Activated CD8-positive, alpha-beta T cell treated with anti-CD3 and anti-CD28 coated beads for 36 hours (primary cell): Measurements from ENCODE around the gene ABAT. TPM values are rescaled to one million over a fixed set of nuclear protein-coding genes. Genes with fewer than 3 reads are reported as not detected.

Experiments
- ATAC-seq: fragments of 200-7000 bp; cut with Tn5 transposase; one replicate; pipeline ENCODE4 v1.10.0; 2021; ENCODE audit warnings: mild to moderate bottlenecking, moderate library complexity
- CTCF ChIA-PET: fragments of 350-600 bp; sonication (Branson Sonifier 250); formaldehyde crosslinking; loops from one replicate; lab custom pipeline; 2021; ENCODE audit warnings: antibody characterized with exemption; lab: Charles Lee
- POLR2A ChIA-PET: fragments of 350-600 bp; sonication (Branson Sonifier 250); formaldehyde crosslinking; loops from one replicate; lab custom pipeline; 2021; ENCODE audit warnings: antibody characterized with exemption; lab: Charles Lee
- DNase-seq: peaks from one replicate; pipeline ENCODE4 v3.0.0-alpha.2; 2020
- H3K27ac Mint-ChIP-seq: one replicate; pipeline ENCODE4 v1.8.0; 2021; ENCODE audit warnings: mild to moderate bottlenecking, mixed read lengths
- H3K27me3 Mint-ChIP-seq: one replicate; pipeline ENCODE4 v1.8.0; 2021; ENCODE audit warnings: mixed read lengths
- H3K36me3 Mint-ChIP-seq: one replicate; pipeline ENCODE4 v1.8.0; 2021; ENCODE audit warnings: low read depth, mixed read lengths
- H3K4me1 Mint-ChIP-seq: one replicate; pipeline ENCODE4 v1.8.0; 2021; ENCODE audit warnings: low read depth, mixed read lengths
- H3K4me3 Mint-ChIP-seq: one replicate; pipeline ENCODE4 v1.8.0; 2021; ENCODE audit warnings: mild to moderate bottlenecking, moderate library complexity, mixed read lengths
- H3K9me3 Mint-ChIP-seq: one replicate; pipeline ENCODE4 v1.8.0; 2021; ENCODE audit warnings: mixed read lengths
- CTCF ChIP-seq: fragments of 200-600 bp; IDR thresholded peaks from one replicate; pipeline ENCODE4 v1.8.0; 2022; ENCODE audit warnings: antibody characterized with exemption, mild to moderate bottlenecking
- intact Hi-C: fragments of 100-400 bp; cut with micrococcal nuclease; formaldehyde crosslinking; loops from one replicate; pipeline ENCODE4 v1.10.0; 2022
- total RNA-seq, 2 experiments: library from RNA; stranded (reverse); gene quantifications; one replicate each; pipeline ENCODE4 v1.2.3, GENCODE V29; 2021

ABAT gene
- total RNA-seq, 2 experiments from 2014 or later, result 5.1 TPM

- ATAC-seq (no peak), DNase-seq (no peak)
- peaks cover 13% of the 10 kb centered on the region for H3K4me1 Mint-ChIP-seq
- ChIA-PET CTCF (no interaction called here), POLR2A (no interaction called here)
- intact Hi-C loops, result no loop called here
- no peaks in the 10 kb centered on the region for H3K27me3 Mint-ChIP-seq
- TF ChIP-seq CTCF, result no peak
- no peak overlapping the region for H3K4me3 Mint-ChIP-seq
- no peak overlapping the region for H3K27ac Mint-ChIP-seq
- no peaks in the 10 kb centered on the region for H3K9me3 Mint-ChIP-seq
- peaks cover 55% of the 10 kb centered on the region for H3K36me3 Mint-ChIP-seq
Measured at GRCh38 chr16:8804313-8804712, 129.9 kb downstream of the ABAT start.

GRCh38 chr16:8806272-8806983 lies 132.0 kb downstream of the ABAT start:
- POLR2A ChIA-PET, result interaction anchor here (1.1 to 1.2 kb wide), 2 partner anchors 14 to 62 kb away, joined by 3 read pairs; partner anchors contain the start of gene CARHSP1

GRCh38 chr16:8807189-8807588 lies 132.8 kb downstream of the ABAT start:
- no peak for TF ChIP-seq CTCF
- Mint-ChIP-seq H3K4me1 (peaks cover 8% of the 10 kb centered on the region), H3K27me3 (no peaks in the 10 kb centered on the region), H3K27ac (no peak overlapping the region), H3K4me3 (no peak overlapping the region), H3K36me3 (peaks cover 58% of the 10 kb centered on the region), H3K9me3 (no peaks in the 10 kb centered on the region)
- ChIA-PET POLR2A (interaction anchor here (0.7 kb wide), 1 partner anchor 23 kb away, joined by 3 read pairs; no protein-coding TSS in a partner anchor), CTCF (no interaction called here)
- DNase-seq (no peak), ATAC-seq (no peak)
- intact Hi-C loops, result no loop called here

More at GRCh38 chr16:8806272-8806983, 132.0 kb downstream of the ABAT start:
- Mint-ChIP-seq H3K4me3 (no peak overlapping the region), H3K27ac (no peak overlapping the region), H3K9me3 (no peaks in the 10 kb centered on the region), H3K4me1 (peaks cover 8% of the 10 kb centered on the region), H3K27me3 (no peaks in the 10 kb centered on the region), H3K36me3 (peaks cover 59% of the 10 kb centered on the region)
- ATAC-seq, result no peak
- CTCF ChIA-PET, result no interaction called here
- TF ChIP-seq CTCF, result no peak
- no peak for DNase-seq
- intact Hi-C loops, result no loop called here

DNA sequence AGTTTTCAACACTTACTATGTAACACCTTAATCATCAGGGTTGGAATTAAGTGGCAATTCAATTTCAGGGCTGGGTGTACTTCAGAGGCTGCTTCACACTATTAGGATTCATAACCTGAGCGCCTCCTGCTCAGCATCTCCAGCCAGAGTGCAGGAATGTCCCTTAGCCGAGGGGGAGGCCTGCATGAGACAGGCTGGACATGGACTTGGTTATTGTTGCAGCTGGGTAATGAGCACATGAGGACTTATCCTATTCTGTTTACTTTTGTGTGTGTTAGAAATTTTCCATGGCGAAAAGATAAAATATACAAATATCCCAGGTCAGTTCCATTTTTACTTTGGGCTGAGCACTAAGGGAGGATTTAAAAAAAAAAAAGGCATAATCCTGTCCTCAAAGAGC lies 133.6 kb downstream of the ABAT start:
- no peak for TF ChIP-seq CTCF
- no peaks in the 10 kb centered on the region for H3K27me3 Mint-ChIP-seq
- CTCF ChIA-PET, result no interaction called here

GRCh38 chr16:8808613-8809353 lies 134.4 kb downstream of the ABAT start:
- ATAC-seq (no peak), DNase-seq (no peak)
- no peaks in the 10 kb centered on the region for H3K9me3 Mint-ChIP-seq
- ChIA-PET POLR2A (interaction anchor here (1.0 to 1.1 kb wide), 2 partner anchors 43 to 59 kb away, joined by 3 read pairs; no protein-coding TSS in a partner anchor), CTCF (no interaction called here)
- no peak for TF ChIP-seq CTCF
- intact Hi-C loops, result no loop called here
- peaks cover 10% of the 10 kb centered on the region for H3K4me1 Mint-ChIP-seq
- H3K27ac Mint-ChIP-seq, result no peak overlapping the region
- H3K4me3 Mint-ChIP-seq, result no peak overlapping the region
- H3K36me3 Mint-ChIP-seq, result peaks cover 59% of the 10 kb centered on the region
- H3K27me3 Mint-ChIP-seq, result no peaks in the 10 kb centered on the region

More for the DNA sequence above, 133.6 kb downstream of the ABAT start:
- ATAC-seq, result no peak
- Mint-ChIP-seq H3K4me3 (no peak overlapping the region), H3K9me3 (no peaks in the 10 kb centered on the region), H3K36me3 (peaks cover 57% of the 10 kb centered on the region), H3K27ac (no peak overlapping the region), H3K4me1 (peaks cover 7% of the 10 kb centered on the region)
- DNase-seq, result no peak
- intact Hi-C loops, result no loop called here
- POLR2A ChIA-PET, result interaction anchor here (1.0 kb wide), 1 partner anchor 44 kb away, joined by 3 read pairs; no protein-coding TSS in a partner anchor
